ENCODE measurements around the gene FAM78B.

GRCh38 chr1:166202546-166202945 lies 35.7 kb upstream of the FAM78B start:
- TF ChIP-seq, protein P1, sequence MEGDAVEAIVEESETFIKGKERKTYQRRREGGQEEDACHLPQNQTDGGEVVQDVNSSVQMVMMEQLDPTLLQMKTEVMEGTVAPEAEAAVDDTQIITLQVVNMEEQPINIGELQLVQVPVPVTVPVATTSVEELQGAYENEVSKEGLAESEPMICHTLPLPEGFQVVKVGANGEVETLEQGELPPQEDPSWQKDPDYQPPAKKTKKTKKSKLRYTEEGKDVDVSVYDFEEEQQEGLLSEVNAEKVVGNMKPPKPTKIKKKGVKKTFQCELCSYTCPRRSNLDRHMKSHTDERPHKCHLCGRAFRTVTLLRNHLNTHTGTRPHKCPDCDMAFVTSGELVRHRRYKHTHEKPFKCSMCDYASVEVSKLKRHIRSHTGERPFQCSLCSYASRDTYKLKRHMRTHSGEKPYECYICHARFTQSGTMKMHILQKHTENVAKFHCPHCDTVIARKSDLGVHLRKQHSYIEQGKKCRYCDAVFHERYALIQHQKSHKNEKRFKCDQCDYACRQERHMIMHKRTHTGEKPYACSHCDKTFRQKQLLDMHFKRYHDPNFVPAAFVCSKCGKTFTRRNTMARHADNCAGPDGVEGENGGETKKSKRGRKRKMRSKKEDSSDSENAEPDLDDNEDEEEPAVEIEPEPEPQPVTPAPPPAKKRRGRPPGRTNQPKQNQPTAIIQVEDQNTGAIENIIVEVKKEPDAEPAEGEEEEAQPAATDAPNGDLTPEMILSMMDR (conservative IDR thresholded peaks at IDR 0.05; ENCODE audit: low read length), result no peak
- no peak for TF ChIP-seq EZH2phosphoT487 (IDR thresholded peaks at IDR 0.05; ENCODE audit: borderline replicate concordance)
